Measurements from ENCODE around the gene DCTN2. TPM values are rescaled to one million over a fixed set of nuclear protein-coding genes. Genes with fewer than 3 reads are reported as not detected.

The DCTN2 gene
- total RNA-seq, 1 donor from 2014 or later = 78.9 TPM

- Mint-ChIP-seq H3K36me3 (ENCODE audit: low read depth) (peaks cover 39% of the 10 kb centered on the region), H3K27me3 (peaks cover 2% of the 10 kb centered on the region), H3K4me1 (peaks cover 23% of the 10 kb centered on the region), H3K27ac (peak overlapping the region; percentile 93), H3K9me3 (no peaks in the 10 kb centered on the region), H3K4me3 (no peak overlapping the region)
- no peak for DNase-seq
- intact Hi-C loops (cut with micrococcal nuclease) = loop anchor here (1.0 kb wide), 3 partner anchors 8 to 60 kb away; partner anchors contain the start of genes ARHGAP9, DCTN2 and DDIT3
These were observed 59.9 kb downstream of the DCTN2 start for GRCh38 chr12:57487055-57487596.

- intact Hi-C loops (cut with micrococcal nuclease) = no loop called here
- H3K27ac Mint-ChIP-seq = no peak overlapping the region
- H3K4me3 Mint-ChIP-seq = no peak overlapping the region
- DNase-seq = no peak
- peaks cover 2% of the 10 kb centered on the region for H3K27me3 Mint-ChIP-seq
- peaks cover 31% of the 10 kb centered on the region for H3K36me3 Mint-ChIP-seq (ENCODE audit: low read depth)
- peaks cover 28% of the 10 kb centered on the region for H3K4me1 Mint-ChIP-seq
- H3K9me3 Mint-ChIP-seq = no peaks in the 10 kb centered on the region
These were observed 61.3 kb downstream of the DCTN2 start for GRCh38 chr12:57485695-57486094.

GRCh38 chr12:57483466-57483865 is 63.5 kb downstream of the DCTN2 start:
- Mint-ChIP-seq H3K4me1 (peaks cover 36% of the 10 kb centered on the region), H3K27ac (peak overlapping the region; percentile 17), H3K27me3 (peaks cover 2% of the 10 kb centered on the region), H3K9me3 (no peaks in the 10 kb centered on the region), H3K4me3 (no peak overlapping the region), H3K36me3 (ENCODE audit: low read depth) (peaks cover 16% of the 10 kb centered on the region)
- DNase-seq = no peak
- intact Hi-C loops (cut with micrococcal nuclease) = no loop called here

DNA sequence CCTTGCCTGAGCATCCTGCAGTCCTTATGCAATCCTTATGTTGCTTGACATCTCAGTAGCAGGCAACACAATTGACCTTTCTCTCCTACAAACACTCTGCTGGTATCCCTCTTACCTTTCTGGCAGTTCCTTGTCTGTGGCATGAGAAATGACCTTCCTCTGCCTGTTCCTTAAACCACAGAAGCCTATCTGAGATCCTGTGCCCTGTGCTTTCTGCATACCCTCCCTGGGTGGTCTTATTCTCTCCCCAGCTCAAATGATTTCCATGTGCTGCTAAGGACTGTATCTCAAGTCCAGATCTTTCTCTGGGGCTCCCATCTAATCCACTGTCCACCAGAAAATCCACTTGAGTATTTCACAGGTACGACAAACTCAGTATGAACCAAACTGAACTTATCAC is 65.3 kb downstream of the DCTN2 start:
- intact Hi-C loops (cut with micrococcal nuclease) = no loop called here
- Mint-ChIP-seq H3K36me3 (ENCODE audit: low read depth) (peaks cover 22% of the 10 kb centered on the region), H3K27me3 (no peaks in the 10 kb centered on the region), H3K27ac (peak overlapping the region; percentile 97), H3K4me1 (peaks cover 47% of the 10 kb centered on the region), H3K9me3 (no peaks in the 10 kb centered on the region), H3K4me3 (no peak overlapping the region)
- no peak for DNase-seq

Other genes starting within 250 kb of the DCTN2 start
- gene R3HDM2, start 116.1 kb downstream of the DCTN2 start, total RNA-seq = 42.7 and 45.8 TPM in 2 replicates
- 0.12 TPM in 1 of 2 replicates, not detected in the other for gene INHBC, start 112.4 kb downstream of the DCTN2 start, total RNA-seq
- gene INHBE, start 91.9 kb downstream of the DCTN2 start, total RNA-seq = 0.07 TPM in 1 of 2 replicates, not detected in the other
- gene GLI1, start 87.4 kb downstream of the DCTN2 start, total RNA-seq = 0.96 and 1.2 TPM in 2 replicates
- 102 and 103 TPM in 2 replicates for gene ARHGAP9, start 67.3 kb downstream of the DCTN2 start, total RNA-seq
- 307 and 316 TPM in 2 replicates for gene MARS1, start 59.1 kb downstream of the DCTN2 start, total RNA-seq
- 15.3 and 16.7 TPM in 2 replicates for gene DDIT3, start 26.7 kb downstream of the DCTN2 start, total RNA-seq
- gene MBD6, start 24.4 kb downstream of the DCTN2 start, total RNA-seq = 67.5 and 67.8 TPM in 2 replicates
- gene KIF5A, start 2.9 kb upstream of the DCTN2 start, total RNA-seq = 1.8 and 2.4 TPM in 2 replicates
- 21.5 and 23.0 TPM in 2 replicates for gene PIP4K2C, start 44.0 kb upstream of the DCTN2 start, total RNA-seq
- gene DTX3, start 57.6 kb upstream of the DCTN2 start, total RNA-seq = 15.9 and 18.3 TPM in 2 replicates
- gene ARHGEF25, start 64.2 kb upstream of the DCTN2 start, total RNA-seq = 1.6 and 1.7 TPM in 2 replicates
- gene B4GALNT1, start 86.0 kb upstream of the DCTN2 start, total RNA-seq = 4.6 and 5.7 TPM in 2 replicates
- gene OS9, start 146.9 kb upstream of the DCTN2 start, total RNA-seq = 84.3 and 92.6 TPM in 2 replicates
- 27.1 and 28.2 TPM in 2 replicates for gene AGAP2, start 191.6 kb upstream of the DCTN2 start, total RNA-seq
- gene TSPAN31, start 197.8 kb upstream of the DCTN2 start, total RNA-seq = 19.2 and 19.4 TPM in 2 replicates
- gene CDK4, start 205.1 kb upstream of the DCTN2 start, total RNA-seq = 240 and 248 TPM in 2 replicates
- gene MARCHF9, start 207.9 kb upstream of the DCTN2 start, total RNA-seq = 21.6 and 22.7 TPM in 2 replicates
- gene CYP27B1, start 219.9 kb upstream of the DCTN2 start, total RNA-seq = 12.3 and 12.7 TPM in 2 replicates
- 72.2 and 79.8 TPM in 2 replicates for gene METTL1, start 224.9 kb upstream of the DCTN2 start, total RNA-seq
- gene EEF1AKMT3, start 225.4 kb upstream of the DCTN2 start, total RNA-seq = 5.2 and 6.1 TPM in 2 replicates
- gene TSFM, start 235.6 kb upstream of the DCTN2 start, total RNA-seq = 62.5 and 64.3 TPM in 2 replicates